ENCODE results near the gene PPP2R3A. TPM values are rescaled to one million over a fixed set of nuclear protein-coding genes. Genes with fewer than 3 reads are reported as not detected.
A peak's percentile ranks its signal among the peaks of the same experiment; 100 is the strongest.

The PPP2R3A gene
- total and polyA plus RNA-seq, 2 experiments from 2014 or later, result 6.4 to 15.2 TPM

GRCh38 chr3:136193278-136194054 is 227.9 kb downstream of the PPP2R3A start (continued):
- TF ChIP-seq, protein P1, sequence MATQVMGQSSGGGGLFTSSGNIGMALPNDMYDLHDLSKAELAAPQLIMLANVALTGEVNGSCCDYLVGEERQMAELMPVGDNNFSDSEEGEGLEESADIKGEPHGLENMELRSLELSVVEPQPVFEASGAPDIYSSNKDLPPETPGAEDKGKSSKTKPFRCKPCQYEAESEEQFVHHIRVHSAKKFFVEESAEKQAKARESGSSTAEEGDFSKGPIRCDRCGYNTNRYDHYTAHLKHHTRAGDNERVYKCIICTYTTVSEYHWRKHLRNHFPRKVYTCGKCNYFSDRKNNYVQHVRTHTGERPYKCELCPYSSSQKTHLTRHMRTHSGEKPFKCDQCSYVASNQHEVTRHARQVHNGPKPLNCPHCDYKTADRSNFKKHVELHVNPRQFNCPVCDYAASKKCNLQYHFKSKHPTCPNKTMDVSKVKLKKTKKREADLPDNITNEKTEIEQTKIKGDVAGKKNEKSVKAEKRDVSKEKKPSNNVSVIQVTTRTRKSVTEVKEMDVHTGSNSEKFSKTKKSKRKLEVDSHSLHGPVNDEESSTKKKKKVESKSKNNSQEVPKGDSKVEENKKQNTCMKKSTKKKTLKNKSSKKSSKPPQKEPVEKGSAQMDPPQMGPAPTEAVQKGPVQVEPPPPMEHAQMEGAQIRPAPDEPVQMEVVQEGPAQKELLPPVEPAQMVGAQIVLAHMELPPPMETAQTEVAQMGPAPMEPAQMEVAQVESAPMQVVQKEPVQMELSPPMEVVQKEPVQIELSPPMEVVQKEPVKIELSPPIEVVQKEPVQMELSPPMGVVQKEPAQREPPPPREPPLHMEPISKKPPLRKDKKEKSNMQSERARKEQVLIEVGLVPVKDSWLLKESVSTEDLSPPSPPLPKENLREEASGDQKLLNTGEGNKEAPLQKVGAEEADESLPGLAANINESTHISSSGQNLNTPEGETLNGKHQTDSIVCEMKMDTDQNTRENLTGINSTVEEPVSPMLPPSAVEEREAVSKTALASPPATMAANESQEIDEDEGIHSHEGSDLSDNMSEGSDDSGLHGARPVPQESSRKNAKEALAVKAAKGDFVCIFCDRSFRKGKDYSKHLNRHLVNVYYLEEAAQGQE (IDR thresholded peaks at IDR 0.05; ENCODE audit: unreplicated experiment), result no peak
- TF ChIP-seq POLR2AphosphoS5 (IDR thresholded peaks at IDR 0.05; ENCODE audit: low read depth) (no peak), NANOG (IDR thresholded peaks at IDR 0.05; ENCODE audit: borderline replicate concordance) (no peak), ETS1 (IDR thresholded peaks at IDR 0.05) (no peak), EZH2phosphoT487 (IDR thresholded peaks at IDR 0.05; ENCODE audit: unreplicated experiment) (no peak)

DNA sequence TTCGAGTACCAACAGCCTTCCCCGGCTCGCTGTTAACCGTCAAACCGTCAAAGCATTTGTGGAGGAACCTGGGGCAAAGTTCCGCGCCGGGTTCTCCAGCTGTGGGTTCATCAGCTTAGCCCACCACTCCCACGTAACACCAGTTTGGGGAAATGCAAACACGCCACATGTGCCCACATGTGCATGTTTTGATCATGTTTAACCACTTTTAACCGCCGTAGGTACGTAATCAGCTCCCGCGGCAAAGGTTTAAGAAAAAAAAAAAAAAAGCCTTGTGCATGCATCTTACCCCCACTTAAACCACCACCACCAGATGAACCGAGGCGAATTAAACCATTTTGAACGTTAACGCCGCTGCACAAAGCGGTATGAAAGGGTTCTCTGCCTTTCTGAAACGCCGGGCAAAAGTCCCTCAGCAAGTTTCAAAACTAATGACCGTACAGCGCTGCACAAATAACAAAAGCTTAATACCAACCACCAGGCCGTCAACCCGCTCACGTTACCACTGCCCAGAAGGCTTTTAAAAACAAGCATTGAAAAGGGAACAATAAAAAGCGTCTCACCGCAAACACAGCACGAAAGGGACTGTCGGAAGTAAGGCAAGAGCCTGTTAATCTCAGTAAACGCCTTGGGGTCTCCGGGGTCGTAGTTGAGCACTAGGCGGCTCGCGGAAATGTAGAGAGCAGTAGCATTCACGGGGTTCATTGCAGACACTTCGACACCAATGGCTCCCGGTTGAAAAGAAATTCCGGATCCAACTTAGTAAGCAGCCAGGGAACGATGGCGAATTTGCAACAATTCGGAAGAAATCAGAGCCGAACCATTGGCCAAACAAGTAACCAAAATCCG is 229.1 kb downstream of the PPP2R3A start:
- peak overlapping the region; percentile 95 for H3K4me3 ChIP-seq
- ATAC-seq (peak; percentile 1; the same call in 1 of the 3 replicates), DNase-seq (ENCODE audit: low spot score) (peak; percentile 61)
- H3K4me1 ChIP-seq (ENCODE audit: insufficient read depth), result peaks cover 42% of the 10 kb centered on the region
- peak overlapping the region; percentile 98 for H3K27ac Mint-ChIP-seq
- peak overlapping the region; percentile 97 for H3K4me2 ChIP-seq
- peaks cover 57% of the 10 kb centered on the region for H3K79me2 ChIP-seq (replicated peaks; ENCODE audit: insufficient read depth)
- peaks cover 35% of the 10 kb centered on the region for H3K4me1 Mint-ChIP-seq
- H3K36me3 ChIP-seq (ENCODE audit: insufficient read depth), result no peaks in the 10 kb centered on the region
- H3K36me3 Mint-ChIP-seq (ENCODE audit: low read depth), result peaks cover 31% of the 10 kb centered on the region
- H3K4me3 Mint-ChIP-seq, result peak overlapping the region; percentile 99
- H3F3A ChIP-seq (replicated peaks; ENCODE audit: low read depth), result peaks cover 16% of the 10 kb centered on the region; the same call in 1 of the 2 replicates
- H3K9me2 ChIP-seq (ENCODE audit: insufficient read depth), result no peaks in the 10 kb centered on the region
- no peak overlapping the region for H2AFZ ChIP-seq
- peaks cover 52% of the 10 kb centered on the region for H4K20me1 ChIP-seq (replicated peaks; ENCODE audit: insufficient read depth)
- peaks cover 23% of the 10 kb centered on the region for H3K9me3 Mint-ChIP-seq
- H3K27me3 ChIP-seq (ENCODE audit: insufficient read depth), result no peaks in the 10 kb centered on the region
- H3K27me3 Mint-ChIP-seq (ENCODE audit: insufficient read depth, low read depth, poor library complexity), result peaks cover 13% of the 10 kb centered on the region
- peak overlapping the region; percentile 100; the same call in 1 of the 2 replicates for H3K27ac ChIP-seq (ENCODE audit: low read depth)
- TF ChIP-seq POLR2AphosphoS5 (IDR thresholded peaks at IDR 0.05; ENCODE audit: low read depth), result no peak
- TF ChIP-seq ZNF114 (CRISPR knock-in tag; IDR thresholded peaks at IDR 0.05), result no peak
- no peak for TF ChIP-seq EZH2phosphoT487 (IDR thresholded peaks at IDR 0.05; ENCODE audit: unreplicated experiment)
- TF ChIP-seq, protein P1 (IDR thresholded peaks at IDR 0.05; ENCODE audit: unreplicated experiment), result no peak
- TF ChIP-seq STAT1 (IDR thresholded peaks at IDR 0.05; ENCODE audit: unreplicated experiment), result no peak
